Activated naive CD4-positive, alpha-beta T cell treated with anti-CD3 and anti-CD28 coated beads, Interleukin-2, amount 10 ng/mL, durations not matched to agents 7 days and 5 days (primary cell): Measurements from ENCODE around the gene ISLR2.
"Not testable (repeated sequence)": the region's sequence is repeated elsewhere in the genome, so short reads cannot be mapped to it uniquely, and the experiment has no call there.

Experiments used
- CTCF ChIA-PET: fragments of 350-600 bp; sonication (Branson Sonifier 250); formaldehyde crosslinking; loops from one replicate; lab custom pipeline; 2021; ENCODE audit warnings: antibody characterized with exemption; lab: Charles Lee
- DNase-seq: peaks from one replicate; pipeline ENCODE4 v3.0.0-alpha.2; 2020
- H3K27ac Mint-ChIP-seq: one replicate; pipeline ENCODE4 v1.8.0; 2021; ENCODE audit warnings: mild to moderate bottlenecking, moderate library complexity, mixed read lengths
- H3K27me3 Mint-ChIP-seq: one replicate; pipeline ENCODE4 v1.8.0; 2021; ENCODE audit warnings: mild to moderate bottlenecking, mixed read lengths
- H3K36me3 Mint-ChIP-seq: one replicate; pipeline ENCODE4 v1.8.0; 2021; ENCODE audit warnings: mixed read lengths
- H3K4me1 Mint-ChIP-seq: one replicate; pipeline ENCODE4 v1.8.0; 2021; ENCODE audit warnings: mixed read lengths
- H3K4me3 Mint-ChIP-seq: one replicate; pipeline ENCODE4 v1.8.0; 2021; ENCODE audit warnings: mild to moderate bottlenecking, moderate library complexity, mixed read lengths
- H3K9me3 Mint-ChIP-seq: one replicate; pipeline ENCODE4 v1.8.0; 2021; ENCODE audit warnings: mixed read lengths

The ISLR2 gene

GRCh38 chr15:74157868-74158827, 27.8 kb downstream of the ISLR2 start:
- peaks cover 23% of the 10 kb centered on the region for H3K4me1 Mint-ChIP-seq
- H3K4me3 Mint-ChIP-seq: no peak overlapping the region
- no peak overlapping the region for H3K27ac Mint-ChIP-seq
- no peak for DNase-seq
- CTCF ChIA-PET: no interaction called here
- no peaks in the 10 kb centered on the region for H3K9me3 Mint-ChIP-seq
- peaks cover 32% of the 10 kb centered on the region for H3K27me3 Mint-ChIP-seq
- H3K36me3 Mint-ChIP-seq: no peaks in the 10 kb centered on the region

DNA sequence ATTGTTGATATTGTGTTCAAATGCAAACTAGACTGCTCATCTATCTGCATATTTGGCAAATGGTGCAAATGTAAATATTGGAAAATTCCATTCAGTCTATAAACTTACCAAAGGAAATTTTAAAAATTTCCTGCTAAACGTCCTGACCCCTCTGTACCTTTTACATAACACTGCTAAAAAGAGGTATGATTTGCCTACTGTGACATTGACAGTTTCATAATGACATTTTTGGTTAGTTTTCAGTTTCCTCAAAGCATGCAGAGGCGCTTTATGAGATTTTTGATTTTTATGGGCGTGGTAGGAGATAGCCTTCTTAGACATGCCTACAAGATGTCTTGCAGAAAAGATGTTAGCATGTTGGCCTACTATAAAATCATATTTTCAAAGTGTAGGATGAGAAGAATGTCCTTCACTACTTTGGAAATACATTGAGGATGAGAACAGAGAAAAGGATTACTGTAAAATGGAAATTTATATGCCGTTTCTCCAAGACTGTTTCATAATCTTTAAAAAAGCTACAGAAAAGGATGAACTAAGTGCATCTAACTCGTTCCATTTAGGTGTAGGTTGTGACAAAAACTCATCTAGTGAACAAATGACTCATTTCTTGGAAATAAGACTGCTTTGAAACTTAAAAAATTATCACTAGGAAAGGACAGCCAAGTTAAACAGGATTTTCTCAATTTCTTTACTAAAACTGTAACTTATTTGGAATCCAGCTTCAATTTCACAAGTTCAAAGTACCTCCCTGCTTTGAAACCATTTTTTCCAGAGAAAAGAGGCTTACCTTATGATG, 28.7 kb downstream of the ISLR2 start:
- H3K27me3 Mint-ChIP-seq: peaks cover 28% of the 10 kb centered on the region
- H3K4me1 Mint-ChIP-seq: peaks cover 23% of the 10 kb centered on the region
- H3K4me3 Mint-ChIP-seq: no peak overlapping the region
- CTCF ChIA-PET: interaction anchor here (0.7 kb wide), 1 partner anchor 12 kb away, joined by 3 read pairs; no protein-coding TSS in a partner anchor
- H3K27ac Mint-ChIP-seq: no peak overlapping the region
- no peaks in the 10 kb centered on the region for H3K36me3 Mint-ChIP-seq
- no peak for DNase-seq
- no peaks in the 10 kb centered on the region for H3K9me3 Mint-ChIP-seq

DNA sequence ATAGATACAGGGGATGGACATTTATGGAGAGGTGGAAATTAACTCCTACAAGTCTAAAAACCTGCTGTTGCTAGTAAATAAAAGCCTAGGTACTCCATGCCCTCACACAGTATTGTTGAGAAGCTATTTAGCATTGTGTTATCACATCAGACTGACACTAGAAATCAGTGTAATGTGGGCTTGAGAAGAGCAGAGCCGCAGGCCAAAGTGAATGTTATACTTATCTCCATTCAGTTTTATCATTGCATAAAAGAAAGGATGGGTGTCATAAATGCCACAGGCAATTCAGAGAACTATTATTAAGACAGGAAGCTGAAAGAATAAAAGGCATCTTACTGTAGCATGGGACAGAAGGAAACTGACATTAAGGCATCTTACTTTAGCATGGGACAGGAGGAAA, 29.4 kb downstream of the ISLR2 start:
- H3K9me3 Mint-ChIP-seq: no peaks in the 10 kb centered on the region
- no peak overlapping the region for H3K27ac Mint-ChIP-seq
- DNase-seq: no peak
- CTCF ChIA-PET: interaction anchor here (0.7 to 0.9 kb wide), 2 partner anchors 11 to 15 kb away, joined by 3 read pairs; no protein-coding TSS in a partner anchor
- H3K4me3 Mint-ChIP-seq: no peak overlapping the region
- H3K4me1 Mint-ChIP-seq: peaks cover 23% of the 10 kb centered on the region
- H3K27me3 Mint-ChIP-seq: peaks cover 25% of the 10 kb centered on the region
- H3K36me3 Mint-ChIP-seq: no peaks in the 10 kb centered on the region

DNA sequence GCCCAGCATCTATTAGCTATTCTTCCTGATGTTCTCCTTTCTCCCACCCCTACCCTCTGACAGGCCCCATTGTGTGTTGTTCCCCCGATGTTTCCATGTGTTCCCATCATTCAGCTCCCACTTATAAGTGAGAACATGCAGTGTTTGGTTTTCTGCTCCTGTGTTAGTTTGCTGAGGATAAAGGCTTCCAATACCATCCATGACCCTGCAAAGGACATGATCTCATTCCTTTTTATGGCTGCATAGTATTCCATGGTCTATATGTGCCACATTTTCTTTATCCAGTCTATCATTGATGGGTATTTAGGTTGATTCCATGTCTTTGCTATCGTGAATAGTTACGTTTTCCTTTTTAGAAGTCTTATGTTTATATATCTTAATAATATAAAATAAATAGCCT, 30.0 kb downstream of the ISLR2 start:
- not testable (repeated sequence) for DNase-seq, H3K36me3 Mint-ChIP-seq, H3K4me3 Mint-ChIP-seq, H3K9me3 Mint-ChIP-seq, H3K27ac Mint-ChIP-seq
- CTCF ChIA-PET: interaction anchor here (0.9 kb wide), 1 partner anchor 16 kb away, joined by 3 read pairs; no protein-coding TSS in a partner anchor
- peaks cover 23% of the 10 kb centered on the region for H3K4me1 Mint-ChIP-seq
- peaks cover 20% of the 10 kb centered on the region for H3K27me3 Mint-ChIP-seq

DNA sequence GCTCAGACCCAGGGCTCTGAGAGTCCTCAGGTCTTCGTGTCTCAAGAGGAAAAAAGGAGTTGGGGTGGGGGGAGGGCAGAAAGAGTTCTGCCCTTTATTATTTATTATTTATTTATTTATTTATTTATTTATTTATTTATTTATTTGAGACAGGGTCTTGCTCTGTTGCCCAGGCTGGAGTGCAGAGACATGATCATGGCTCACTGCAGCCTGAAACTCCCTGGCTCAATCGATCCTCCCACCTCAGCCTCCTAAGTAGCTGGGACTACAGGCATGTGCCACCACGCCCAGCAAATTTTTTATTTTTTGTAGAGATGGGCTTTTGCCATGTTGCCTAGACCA, 31.8 kb downstream of the ISLR2 start:
- not testable (repeated sequence) for H3K4me3 Mint-ChIP-seq, H3K9me3 Mint-ChIP-seq, H3K36me3 Mint-ChIP-seq, H3K27ac Mint-ChIP-seq, DNase-seq
- CTCF ChIA-PET: interaction anchor here (1.3 kb wide), 1 partner anchor 16 kb away, joined by 3 read pairs; no protein-coding TSS in a partner anchor
- H3K4me1 Mint-ChIP-seq: peaks cover 17% of the 10 kb centered on the region
- peaks cover 13% of the 10 kb centered on the region for H3K27me3 Mint-ChIP-seq

DNA sequence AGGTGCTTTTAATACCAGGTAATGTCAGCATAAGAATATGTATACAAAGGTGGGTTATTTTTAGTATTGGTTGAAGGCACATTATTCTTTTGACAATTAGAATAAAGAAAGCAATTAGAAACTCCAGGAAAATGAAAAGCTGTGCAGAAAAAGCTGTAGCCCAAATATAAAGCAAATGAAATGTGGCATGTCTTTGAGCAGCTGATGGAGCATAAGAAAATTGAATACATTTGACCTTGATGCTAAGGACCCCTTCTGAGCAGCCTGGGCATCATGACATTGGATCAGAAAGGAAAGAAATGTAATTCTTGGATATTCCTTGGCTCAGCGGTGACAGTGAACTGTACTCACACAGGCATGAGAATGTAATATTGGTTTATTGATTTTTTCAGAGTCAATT, 35.1 kb downstream of the ISLR2 start:
- H3K4me3 Mint-ChIP-seq: no peak overlapping the region

GRCh38 chr15:74167891-74168331, 37.5 kb downstream of the ISLR2 start:
- no peak overlapping the region for H3K27ac Mint-ChIP-seq
- no peak for DNase-seq
- no peaks in the 10 kb centered on the region for H3K36me3 Mint-ChIP-seq
- peaks cover 9% of the 10 kb centered on the region for H3K27me3 Mint-ChIP-seq
- H3K4me3 Mint-ChIP-seq: no peak overlapping the region
- H3K9me3 Mint-ChIP-seq: no peaks in the 10 kb centered on the region
- no peaks in the 10 kb centered on the region for H3K4me1 Mint-ChIP-seq
- CTCF ChIA-PET: no interaction called here

More for the DNA sequence above, 35.1 kb downstream of the ISLR2 start:
- CTCF ChIA-PET: interaction anchor here (1.4 kb wide), 1 partner anchor 142 kb away, joined by 4 read pairs; no protein-coding TSS in a partner anchor
- Mint-ChIP-seq H3K9me3 (no peaks in the 10 kb centered on the region), H3K36me3 (no peaks in the 10 kb centered on the region), H3K27me3 (peaks cover 16% of the 10 kb centered on the region), H3K4me1 (no peaks in the 10 kb centered on the region), H3K27ac (no peak overlapping the region)
- DNase-seq: no peak

- Mint-ChIP-seq H3K4me1 (no peaks in the 10 kb centered on the region), H3K4me3 (no peak overlapping the region), H3K27ac (no peak overlapping the region), H3K9me3 (no peaks in the 10 kb centered on the region), H3K36me3 (no peaks in the 10 kb centered on the region), H3K27me3 (peaks cover 4% of the 10 kb centered on the region)
- DNase-seq: no peak
- CTCF ChIA-PET: no interaction called here
Measured at GRCh38 chr15:74168711-74169126, 38.3 kb downstream of the ISLR2 start.

GRCh38 chr15:74170071-74170844, 39.9 kb downstream of the ISLR2 start:
- Mint-ChIP-seq H3K4me3 (no peak overlapping the region), H3K27ac (no peak overlapping the region), H3K27me3 (peaks cover 4% of the 10 kb centered on the region), H3K9me3 (no peaks in the 10 kb centered on the region), H3K4me1 (no peaks in the 10 kb centered on the region), H3K36me3 (no peaks in the 10 kb centered on the region)
- DNase-seq: no peak
- CTCF ChIA-PET: interaction anchor here (1.2 kb wide), 1 partner anchor 11 kb away, joined by 3 read pairs; no protein-coding TSS in a partner anchor

GRCh38 chr15:74170875-74171578, 40.6 kb downstream of the ISLR2 start:
- Mint-ChIP-seq H3K27me3 (peaks cover 4% of the 10 kb centered on the region), H3K4me3 (no peak overlapping the region), H3K4me1 (no peaks in the 10 kb centered on the region), H3K27ac (no peak overlapping the region), H3K36me3 (no peaks in the 10 kb centered on the region), H3K9me3 (no peaks in the 10 kb centered on the region)
- no peak for DNase-seq
- CTCF ChIA-PET: interaction anchor here (1.2 kb wide), 1 partner anchor 12 kb away, joined by 3 read pairs; no protein-coding TSS in a partner anchor

DNA sequence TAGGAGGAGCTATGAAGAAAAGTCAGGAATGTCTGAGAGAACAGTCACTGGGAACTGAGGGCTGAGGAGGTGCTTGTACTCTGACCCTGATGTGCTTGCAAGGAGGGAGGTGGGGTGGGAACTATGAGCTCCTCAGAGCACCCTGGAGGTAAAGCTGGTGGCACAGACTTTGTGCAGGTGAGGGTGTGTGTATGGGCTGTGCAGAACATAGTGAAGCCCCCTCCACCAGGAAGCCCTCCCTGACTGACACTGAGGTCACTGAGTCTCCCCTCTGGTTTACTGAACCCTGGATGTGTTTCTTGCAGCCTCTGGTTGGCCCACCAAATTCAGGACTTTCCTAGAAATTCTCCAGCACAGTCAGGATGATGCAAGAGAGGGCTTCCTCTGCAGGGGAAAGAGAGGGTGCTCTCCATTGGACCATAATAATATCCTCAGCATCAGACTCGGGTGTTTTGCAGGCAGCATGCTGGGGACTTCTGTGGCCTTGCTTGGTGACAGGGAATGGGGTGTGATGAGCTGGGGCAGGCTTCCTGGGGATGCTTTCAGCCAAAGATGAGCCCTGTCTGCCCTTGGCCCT, 41.7 kb downstream of the ISLR2 start:
- Mint-ChIP-seq H3K4me3 (no peak overlapping the region), H3K9me3 (no peaks in the 10 kb centered on the region), H3K36me3 (no peaks in the 10 kb centered on the region), H3K27me3 (peaks cover 12% of the 10 kb centered on the region), H3K27ac (no peak overlapping the region), H3K4me1 (no peaks in the 10 kb centered on the region)
- CTCF ChIA-PET: no interaction called here
- no peak for DNase-seq

- Mint-ChIP-seq H3K27ac (no peak overlapping the region), H3K4me3 (no peak overlapping the region), H3K27me3 (peaks cover 11% of the 10 kb centered on the region), H3K4me1 (no peaks in the 10 kb centered on the region), H3K9me3 (no peaks in the 10 kb centered on the region), H3K36me3 (no peaks in the 10 kb centered on the region)
- CTCF ChIA-PET: no interaction called here
- DNase-seq: no peak
Measured at GRCh38 chr15:74172701-74173379, 42.5 kb downstream of the ISLR2 start.
